EH (cell line): Measurements from ENCODE around the gene HAS3.
A peak's percentile ranks its signal among the peaks of the same experiment; 100 is the strongest.
"Not testable (repeated sequence)": the region's sequence is repeated elsewhere in the genome, so short reads cannot be mapped to it uniquely, and the experiment has no call there.

Experiments used
- DNase-seq: peaks from one replicate; pipeline ENCODE4 v3.0.0-alpha.2; 2015; ENCODE audit warnings: low read depth

The HAS3 gene, protein sequence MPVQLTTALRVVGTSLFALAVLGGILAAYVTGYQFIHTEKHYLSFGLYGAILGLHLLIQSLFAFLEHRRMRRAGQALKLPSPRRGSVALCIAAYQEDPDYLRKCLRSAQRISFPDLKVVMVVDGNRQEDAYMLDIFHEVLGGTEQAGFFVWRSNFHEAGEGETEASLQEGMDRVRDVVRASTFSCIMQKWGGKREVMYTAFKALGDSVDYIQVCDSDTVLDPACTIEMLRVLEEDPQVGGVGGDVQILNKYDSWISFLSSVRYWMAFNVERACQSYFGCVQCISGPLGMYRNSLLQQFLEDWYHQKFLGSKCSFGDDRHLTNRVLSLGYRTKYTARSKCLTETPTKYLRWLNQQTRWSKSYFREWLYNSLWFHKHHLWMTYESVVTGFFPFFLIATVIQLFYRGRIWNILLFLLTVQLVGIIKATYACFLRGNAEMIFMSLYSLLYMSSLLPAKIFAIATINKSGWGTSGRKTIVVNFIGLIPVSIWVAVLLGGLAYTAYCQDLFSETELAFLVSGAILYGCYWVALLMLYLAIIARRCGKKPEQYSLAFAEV

DNA sequence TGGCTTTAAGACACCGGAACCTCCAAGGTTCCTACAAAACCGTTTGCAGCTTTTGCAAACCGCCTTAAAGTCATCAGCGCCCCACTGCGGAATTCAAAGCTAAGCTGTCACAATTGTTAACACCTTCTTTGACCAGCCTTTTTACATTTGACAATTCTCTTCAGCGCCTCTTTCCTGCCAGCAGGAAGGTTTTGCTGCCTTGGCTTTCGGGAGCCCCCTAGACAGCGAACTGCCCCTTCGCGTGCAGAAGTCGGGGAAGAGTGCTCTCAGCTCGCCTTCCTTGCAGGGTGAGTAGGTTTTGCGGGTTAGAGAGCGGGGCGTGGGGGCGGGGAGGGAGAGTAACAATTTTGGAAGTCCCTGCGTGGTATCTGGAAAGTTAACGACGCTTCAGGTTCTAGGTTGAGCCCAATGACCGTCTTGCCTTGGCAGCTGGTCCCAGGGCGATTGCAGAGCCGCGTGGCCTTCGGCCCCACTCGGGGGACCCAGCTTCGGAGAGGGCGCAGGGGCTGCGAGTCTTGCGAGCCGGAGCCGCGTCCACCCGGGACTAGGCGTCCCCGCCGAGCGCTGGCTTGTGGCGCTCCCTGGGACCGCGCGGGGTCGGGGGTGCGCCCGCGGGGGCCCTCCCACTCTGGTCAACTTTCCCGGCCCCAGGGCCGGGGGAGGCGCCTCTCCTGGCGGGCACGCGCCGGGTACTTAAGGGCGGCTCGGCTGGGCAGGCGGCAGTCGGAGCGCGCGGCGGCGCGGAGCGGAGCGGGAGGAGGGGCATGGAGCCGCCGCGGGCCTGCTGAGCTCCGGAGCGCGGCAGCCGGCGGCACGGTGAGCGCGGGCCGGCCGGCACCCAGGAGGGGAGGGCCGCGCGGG is at the start of gene HAS3:
TSS of gene HAS3 (plus strand) at position 153 of the 861 bp plus-strand sequence. CDS start 3,743 bp downstream, outside the sequence.
- peak; percentile 67 for DNase-seq

DNA sequence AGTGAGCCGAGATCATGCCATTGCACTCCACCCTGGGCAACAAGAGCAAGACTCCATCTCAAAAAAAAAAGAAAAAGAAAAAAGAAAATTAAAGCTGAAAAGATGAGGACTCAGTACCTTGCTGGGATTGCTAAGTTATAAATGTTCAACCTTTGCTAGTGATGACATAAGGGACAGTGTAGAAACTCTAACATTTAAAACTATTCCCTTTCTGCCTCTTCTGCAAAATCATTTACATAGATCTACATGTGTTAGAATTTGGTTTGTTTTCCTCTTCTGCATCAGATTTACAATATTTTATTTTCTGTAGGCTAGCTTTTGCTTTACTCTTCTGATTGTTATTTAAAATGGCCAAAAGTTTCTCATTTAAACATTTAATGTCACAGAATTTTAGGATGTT is 49.5 kb upstream of the HAS3 start:
- no peak for DNase-seq

DNA sequence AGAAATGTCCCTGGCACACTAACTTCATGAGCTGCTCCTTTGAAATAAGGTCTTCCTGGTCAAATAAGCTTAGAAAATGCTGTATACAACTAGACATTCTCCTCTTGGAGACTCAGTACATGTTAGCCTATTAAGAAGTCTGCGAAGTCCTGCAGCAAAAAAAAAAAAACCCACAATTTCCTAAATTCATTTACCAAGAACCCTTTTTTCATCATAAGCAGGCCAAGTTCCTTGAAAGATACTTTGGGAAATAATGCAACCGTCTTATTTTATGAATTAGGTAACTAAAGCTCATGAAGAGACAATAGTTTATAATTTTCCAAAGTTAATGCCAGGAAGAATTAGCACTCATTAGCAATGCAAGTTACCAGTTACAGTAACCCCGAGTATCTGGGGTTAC is 49.0 kb upstream of the HAS3 start:
- DNase-seq: no peak

DNA sequence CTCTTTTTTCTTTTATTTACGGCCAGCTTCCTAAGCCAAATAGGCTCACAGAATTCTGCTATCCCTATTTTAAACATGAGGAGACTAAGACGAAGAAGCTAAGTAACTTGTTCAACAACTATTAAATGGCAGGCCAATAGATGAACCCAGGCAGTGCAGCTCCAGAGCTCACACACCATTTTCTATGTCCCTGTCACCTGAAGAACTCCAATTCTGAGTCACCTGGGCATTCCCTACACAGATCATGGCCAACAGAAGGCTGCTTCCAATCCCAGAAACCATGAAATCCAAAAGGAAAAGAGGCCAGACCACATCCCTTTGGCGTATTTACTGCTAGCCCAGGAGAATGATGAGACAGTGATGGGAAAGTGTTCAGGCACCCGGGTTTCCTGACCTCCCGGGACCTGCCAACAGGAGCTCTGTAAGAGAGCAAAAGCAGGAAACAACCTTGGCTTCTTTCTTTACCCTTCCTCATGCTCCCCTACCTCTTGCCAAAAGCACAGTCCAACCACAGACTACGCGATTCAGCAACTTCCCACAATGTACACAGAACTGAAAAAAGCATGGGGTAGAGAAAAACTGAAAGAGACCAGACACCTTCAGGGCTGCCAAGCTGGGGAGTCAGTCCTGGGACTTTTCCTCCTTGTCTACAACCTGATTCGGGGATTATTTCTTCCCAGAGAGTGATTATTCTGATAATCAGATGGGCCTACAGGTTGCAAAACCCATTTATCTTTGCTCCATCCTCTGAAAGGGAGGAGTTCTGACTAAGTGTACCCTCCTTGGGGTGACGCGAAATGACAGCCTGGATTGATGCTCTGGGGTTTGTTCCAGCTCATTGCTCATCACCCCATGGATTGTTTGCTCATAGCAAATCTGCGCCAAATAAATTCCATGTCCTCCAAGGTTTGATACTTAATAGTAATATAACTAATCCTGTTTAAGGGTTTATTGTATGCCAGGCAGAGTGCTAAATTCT is 47.8 kb upstream of the HAS3 start:
- DNase-seq: peak; percentile 91

DNA sequence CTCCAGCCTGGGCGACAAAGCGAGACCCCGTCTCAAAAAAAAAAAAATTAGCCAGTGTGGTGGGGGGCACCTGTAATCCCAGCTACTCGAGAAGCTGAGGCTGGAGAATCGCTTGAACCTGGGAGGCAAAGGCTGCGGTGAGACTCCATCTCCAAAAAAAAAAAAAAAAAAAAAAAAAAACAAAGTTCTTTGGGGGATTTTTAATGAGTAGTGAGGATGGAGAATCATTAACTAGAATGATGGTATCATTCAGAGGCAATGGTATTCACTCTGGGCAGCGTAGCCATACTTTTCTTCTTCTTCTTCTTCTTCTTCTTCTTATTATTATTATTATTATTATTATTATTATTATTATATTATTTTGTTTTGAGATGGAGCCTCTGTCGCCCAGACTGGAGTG is 42.0 kb upstream of the HAS3 start:
- not testable (repeated sequence) for DNase-seq

GRCh38 chr16:69064124-69064763 is 41.2 kb upstream of the HAS3 start:
- peak; percentile 71 for DNase-seq

DNA sequence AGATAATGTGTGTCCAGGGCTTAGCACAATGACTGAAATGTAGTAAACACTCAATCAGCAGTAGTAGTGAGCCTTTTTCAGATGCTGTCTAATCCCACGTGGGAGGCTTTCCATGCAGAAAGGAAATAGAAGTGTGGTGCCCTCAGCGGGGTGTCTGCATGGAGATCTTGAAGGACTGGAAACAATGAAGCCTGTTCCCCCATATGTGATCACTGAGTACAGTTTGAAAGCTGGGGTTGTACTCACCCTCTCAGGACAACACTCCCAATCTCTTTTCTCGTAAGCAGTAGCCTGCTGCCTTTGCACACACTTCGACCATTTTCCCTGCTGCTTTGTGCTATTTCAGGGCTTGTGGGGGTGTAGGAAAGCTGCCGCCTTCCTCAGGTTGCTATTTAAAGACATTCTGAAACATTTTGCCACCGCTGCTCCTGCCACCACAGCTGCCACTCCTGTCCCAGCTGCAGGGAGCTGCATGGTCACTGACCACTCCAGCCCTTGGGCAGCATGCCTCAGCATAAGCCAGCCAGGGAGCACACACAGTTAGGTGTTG is 40.6 kb upstream of the HAS3 start:
- DNase-seq: peak; percentile 17

GRCh38 chr16:69069504-69069903 is 35.9 kb upstream of the HAS3 start:
- DNase-seq: no peak

DNA sequence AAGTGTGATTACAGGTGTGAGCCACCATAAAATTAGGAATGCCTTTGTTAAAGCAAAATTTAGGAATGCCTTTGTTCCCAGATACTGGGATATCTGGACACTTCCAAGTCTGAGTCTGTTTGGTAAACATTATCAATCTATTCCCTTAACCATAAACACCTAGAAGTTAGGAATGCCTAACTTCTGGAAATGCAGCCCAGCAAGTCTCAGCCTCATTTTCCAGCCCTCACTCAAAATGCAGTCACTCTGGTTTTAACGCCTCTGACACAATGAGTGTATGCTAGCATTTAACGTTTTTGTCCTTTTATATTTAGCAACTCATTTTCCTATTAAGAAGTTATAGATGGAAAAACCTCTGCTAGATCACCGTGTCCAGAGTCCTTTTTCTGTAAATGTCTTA is 34.4 kb upstream of the HAS3 start:
- DNase-seq: no peak

- DNase-seq: no peak
Observed at GRCh38 chr16:69072640-69072974, 32.8 kb upstream of the HAS3 start.

DNA sequence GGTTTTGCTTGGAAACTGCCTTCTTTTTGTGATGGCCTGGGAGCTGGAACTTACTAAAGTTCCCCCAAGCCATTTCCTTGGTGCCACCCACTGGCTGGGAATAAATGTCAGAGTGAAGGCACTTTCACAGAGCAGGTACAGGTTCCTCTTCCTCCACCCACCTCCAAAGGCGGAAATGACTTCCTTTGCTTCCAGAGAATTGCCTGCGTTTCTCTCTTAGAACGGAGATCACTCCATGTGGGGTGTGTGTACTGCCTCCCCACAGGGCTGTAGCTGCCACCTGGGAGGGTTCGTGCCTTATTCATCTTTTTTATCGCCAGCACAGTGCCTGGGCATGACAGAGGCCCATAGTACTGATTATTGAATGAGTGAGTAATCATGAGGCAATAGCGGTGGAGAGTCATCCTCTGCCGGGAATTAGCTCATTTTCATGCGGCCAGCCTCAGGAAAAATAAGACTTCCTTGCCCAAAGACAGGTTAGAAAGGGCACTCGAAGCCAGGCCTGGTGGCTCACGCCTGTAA is 32.2 kb upstream of the HAS3 start:
- DNase-seq: peak; percentile 87

DNA sequence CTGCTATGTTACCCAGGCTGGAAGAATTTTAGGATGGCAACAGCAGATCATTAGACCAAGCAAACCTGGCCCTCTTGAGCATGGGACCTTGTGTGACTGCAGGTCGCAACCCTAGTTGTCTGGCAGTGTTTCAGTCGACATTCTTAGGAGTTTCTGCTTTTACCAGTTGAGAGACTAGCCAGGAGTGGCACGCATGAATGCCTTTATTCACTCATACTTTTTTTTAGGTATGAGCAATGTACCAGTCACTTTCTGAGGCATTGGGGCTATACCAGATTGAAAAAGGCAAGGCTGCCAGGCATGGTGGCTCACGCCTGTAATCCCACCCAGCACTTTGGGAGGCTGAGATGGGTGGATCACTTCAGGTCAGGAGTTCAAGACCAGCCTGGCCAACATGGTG is 28.2 kb upstream of the HAS3 start:
- no peak for DNase-seq

- DNase-seq: no peak
Observed at GRCh38 chr16:69078073-69078472, 27.4 kb upstream of the HAS3 start.

GRCh38 chr16:69079697-69080096 is 25.8 kb upstream of the HAS3 start:
- DNase-seq: no peak

DNA sequence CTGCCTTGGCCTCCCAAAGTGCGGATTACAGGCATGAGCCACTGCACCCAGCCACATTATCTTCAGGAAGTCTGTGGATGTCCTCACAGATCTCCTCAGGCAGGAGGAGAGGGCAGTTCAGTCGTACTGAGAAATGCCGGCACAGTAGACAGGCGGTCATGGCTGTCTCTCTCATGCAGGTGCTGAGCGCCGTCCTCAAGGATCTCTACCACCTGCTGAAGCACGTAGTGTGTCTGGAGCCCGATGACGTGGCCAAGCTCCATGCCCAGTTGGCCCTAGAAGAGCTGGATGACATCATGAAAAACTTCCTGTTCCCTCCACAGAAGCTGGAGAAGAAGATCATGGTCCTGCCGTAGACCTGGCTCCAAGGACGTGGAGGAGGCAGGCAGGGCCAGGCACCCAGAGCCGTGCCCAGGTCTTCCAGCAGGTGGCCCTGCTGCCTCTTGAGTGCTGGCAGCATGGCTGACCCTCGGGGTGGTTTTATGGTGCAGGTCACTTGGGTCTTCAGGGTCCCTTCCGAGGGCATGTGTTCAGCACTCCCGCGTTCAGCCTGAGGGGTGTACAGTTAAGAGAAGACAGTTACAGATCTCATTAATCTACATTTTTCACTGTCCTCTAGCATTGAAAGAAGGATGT is 22.0 kb upstream of the HAS3 start:
- no peak for DNase-seq

- peak; percentile 67 for DNase-seq
Observed at GRCh38 chr16:69084289-69084688, 21.2 kb upstream of the HAS3 start.

- DNase-seq: no peak
Observed at GRCh38 chr16:69085032-69085695, 20.3 kb upstream of the HAS3 start.

- DNase-seq: no peak
Observed at GRCh38 chr16:69087161-69087581, 18.3 kb upstream of the HAS3 start.

- DNase-seq: no peak
Observed at GRCh38 chr16:69088684-69089083, 16.8 kb upstream of the HAS3 start.
